ENCODE measurements around the gene AIMP2.

- TF ChIP-seq CTCF (IDR thresholded peaks at IDR 0.05; ENCODE audit: low read depth, low read length, missing input control) (no peak), RAD21 (IDR thresholded peaks at IDR 0.05) (no peak), EGR1 (IDR thresholded peaks at IDR 0.05; ENCODE audit: low read depth in 2 of 2) (no peak), RXRA (IDR thresholded peaks at IDR 0.05) (no peak), REST (IDR thresholded peaks at IDR 0.05) (no peak), YY1 (IDR thresholded peaks at IDR 0.05) (no peak), ZBTB33 (IDR thresholded peaks at IDR 0.05) (no peak), SP1 (IDR thresholded peaks at IDR 0.05) (no peak), GABPA (IDR thresholded peaks at IDR 0.05 in 1 of 2, conservative IDR thresholded peaks at IDR 0.05 in 1 of 2) (no peak)
Observed at GRCh38 chr7:6071406-6071805, 62.3 kb downstream of the AIMP2 start.

Measured in liver (tissue), 3 donors.